Left ventricle myocardium inferior (tissue), 1 donor: ENCODE measurements around the gene PROM2. TPM values are rescaled to one million over a fixed set of nuclear protein-coding genes. Genes with fewer than 3 reads are reported as not detected.
A peak's percentile ranks its signal among the peaks of the same experiment; 100 is the strongest.

Experiments
- DNase-seq: peaks from one replicate; pipeline ENCODE4 v3.0.0-alpha.2; 2020
- H3K27ac ChIP-seq: fragments of 200-600 bp; replicated peaks from 2 replicates; pipeline ENCODE4 v1.8.0; 2021
- H3K27me3 ChIP-seq: fragments of 200-600 bp; 2 replicates; pipeline ENCODE4 v1.8.0; 2021; ENCODE audit warnings: low read depth
- H3K36me3 ChIP-seq: fragments of 200-600 bp; 2 replicates; pipeline ENCODE4 v1.8.0; 2021
- H3K4me1 ChIP-seq: fragments of 200-600 bp; 2 replicates; pipeline ENCODE4 v1.8.0; 2021
- H3K4me3 ChIP-seq: fragments of 200-600 bp; 2 replicates; pipeline ENCODE4 v1.8.0; 2021; ENCODE audit warnings: mild to moderate bottlenecking, moderate library complexity
- H3K9me3 ChIP-seq: fragments of 200-600 bp; replicated peaks from 2 replicates; pipeline ENCODE4 v1.8.0; 2021
- CTCF ChIP-seq: fragments of 200-600 bp; IDR thresholded peaks from 2 replicates; pipeline ENCODE4 v1.8.0; 2021; ENCODE audit warnings: antibody characterized with exemption, mild to moderate bottlenecking, borderline replicate concordance
- intact Hi-C: fragments of 100-400 bp; cut with micrococcal nuclease; formaldehyde crosslinking; loops from one replicate; pipeline ENCODE4 v1.11.0; 2022
- total RNA-seq: library from RNA; stranded (reverse); fragmentation: NEBNext Ultra II Directional; extraction: Animal tissue kit (Norgen Biotek cat#: 25700); gene quantifications from one replicate; pipeline ENCODE4 v1.2.1, GENCODE V29; 2021
- donor health status: DM: no; HTN: yes; CAD: no; lungs with severe emphysema.

PROM2 gene
- total RNA-seq, 1 donor from 2014 or later = 1.4 TPM

- DNase-seq = no peak
- Histone ChIP-seq H3K27me3 (peaks cover 71% of the 10 kb centered on the region), H3K9me3 (no peaks in the 10 kb centered on the region), H3K4me1 (no peaks in the 10 kb centered on the region), H3K4me3 (no peak overlapping the region), H3K36me3 (no peaks in the 10 kb centered on the region), H3K27ac (no peak overlapping the region)
- intact Hi-C loops = no loop called here
- TF ChIP-seq CTCF = no peak
Measured at GRCh38 chr2:95313296-95314131, 39.3 kb downstream of the PROM2 start.

GRCh38 chr2:95314598-95314963 is 40.3 kb downstream of the PROM2 start:
- intact Hi-C loops = no loop called here
- Histone ChIP-seq H3K9me3 (no peaks in the 10 kb centered on the region), H3K4me3 (no peak overlapping the region), H3K4me1 (no peaks in the 10 kb centered on the region), H3K36me3 (no peaks in the 10 kb centered on the region), H3K27ac (no peak overlapping the region), H3K27me3 (peaks cover 74% of the 10 kb centered on the region)
- DNase-seq = no peak
- no peak for TF ChIP-seq CTCF

DNA sequence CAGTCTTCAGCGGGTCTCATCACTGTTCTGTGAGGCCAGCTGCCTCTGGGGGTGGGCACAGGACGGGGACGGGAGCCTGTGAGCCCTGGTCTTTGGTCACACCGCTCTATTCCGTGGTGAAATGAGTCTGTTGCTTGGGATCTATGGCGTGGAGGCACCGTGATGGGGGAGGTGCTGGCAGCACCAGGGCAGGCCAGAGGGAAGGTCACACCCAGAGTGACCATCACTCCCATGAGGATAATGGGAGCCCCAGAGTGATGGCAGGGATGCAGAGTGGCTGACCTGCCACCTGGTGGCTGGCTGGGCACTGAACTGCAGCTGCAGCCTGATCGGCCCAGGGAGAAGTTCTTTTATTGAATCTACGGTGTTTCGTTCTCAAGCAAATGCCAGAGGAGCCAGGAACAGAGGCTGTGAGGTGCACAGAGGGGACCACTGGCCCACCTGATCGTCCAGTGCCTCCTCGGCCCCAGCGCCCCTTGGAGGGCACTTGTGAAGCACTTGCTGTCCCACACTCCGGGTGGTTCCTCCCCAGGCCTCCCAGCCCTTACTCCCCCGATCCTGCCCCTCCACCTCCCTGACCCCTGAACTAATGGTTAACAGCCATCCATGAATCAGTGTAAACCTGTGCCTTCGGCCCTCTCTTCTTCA is 40.8 kb downstream of the PROM2 start:
- no peak overlapping the region for H3K27ac ChIP-seq
- DNase-seq = no peak
- intact Hi-C loops = no loop called here
- no peaks in the 10 kb centered on the region for H3K9me3 ChIP-seq
- no peak overlapping the region for H3K4me3 ChIP-seq
- peaks cover 74% of the 10 kb centered on the region for H3K27me3 ChIP-seq
- no peaks in the 10 kb centered on the region for H3K4me1 ChIP-seq
- no peaks in the 10 kb centered on the region for H3K36me3 ChIP-seq
- peak; percentile 68 for TF ChIP-seq CTCF

- intact Hi-C loops = no loop called here
Measured at GRCh38 chr2:95315801-95316411, 41.7 kb downstream of the PROM2 start.

More at GRCh38 chr2:95315801-95316411, 41.7 kb downstream of the PROM2 start:
- Histone ChIP-seq H3K27ac (no peak overlapping the region), H3K36me3 (no peaks in the 10 kb centered on the region), H3K4me3 (no peak overlapping the region), H3K27me3 (peaks cover 69% of the 10 kb centered on the region), H3K4me1 (no peaks in the 10 kb centered on the region), H3K9me3 (no peaks in the 10 kb centered on the region)
- no peak for TF ChIP-seq CTCF
- DNase-seq = no peak
